Measurements from ENCODE around the gene DSCAML1. TPM values are rescaled to one million over a fixed set of nuclear protein-coding genes. Genes with fewer than 3 reads are reported as not detected.

The DSCAML1 gene
- total and polyA plus RNA-seq, 2 donors: 0.32 to 0.47 TPM

- no peak for DNase-seq (ENCODE audit: low read depth in 6 of 9, low spot score in 9 of 9)
- WGBS: 86% methylated on average over 4 of the region's 4 CpGs
- Histone ChIP-seq H3K9me3 (ENCODE audit: control insufficient read depth in 2 of 2, insufficient read depth in 1 of 2, low read length in 1 of 2) (no peaks in the 10 kb centered on the region), H3K27ac (ENCODE audit: low read depth in 1 of 2, low read length in 1 of 2) (no peak overlapping the region), H3K4me1 (ENCODE audit: control insufficient read depth in 2 of 2, insufficient read depth in 2 of 2, low read length in 2 of 2) (no peaks in the 10 kb centered on the region), H3K4me3 (ENCODE audit: low read length in 2 of 2) (no peak overlapping the region), H3K36me3 (ENCODE audit: control insufficient read depth in 2 of 2, insufficient read depth in 2 of 2, low read length in 1 of 2) (no peaks in the 10 kb centered on the region), H3K27me3 (ENCODE audit: control insufficient read depth in 2 of 2, insufficient read depth in 1 of 2, low read length in 1 of 2) (peaks cover 0 to 2% of the 10 kb centered on the region in 2 donors)
Observed at GRCh38 chr11:117754030-117754429, 43.0 kb downstream of the DSCAML1 start.

GRCh38 chr11:117752721-117753237 is 44.2 kb downstream of the DSCAML1 start:
- 95% methylated on average over 9 of the region's 9 CpGs for WGBS
- Histone ChIP-seq H3K9me3 (ENCODE audit: control insufficient read depth in 2 of 2, insufficient read depth in 1 of 2, low read length in 1 of 2) (no peaks in the 10 kb centered on the region), H3K36me3 (ENCODE audit: control insufficient read depth in 2 of 2, insufficient read depth in 2 of 2, low read length in 1 of 2) (no peaks in the 10 kb centered on the region), H3K4me1 (ENCODE audit: control insufficient read depth in 2 of 2, insufficient read depth in 2 of 2, low read length in 2 of 2) (no peaks in the 10 kb centered on the region), H3K4me3 (ENCODE audit: low read length in 2 of 2) (no peak overlapping the region), H3K27me3 (ENCODE audit: control insufficient read depth in 2 of 2, insufficient read depth in 1 of 2, low read length in 1 of 2) (peaks cover 0 to 2% of the 10 kb centered on the region in 2 donors), H3K27ac (ENCODE audit: low read depth in 1 of 2, low read length in 1 of 2) (no peak overlapping the region)
- DNase-seq (ENCODE audit: low read depth in 6 of 9, low spot score in 9 of 9): no peak

- Histone ChIP-seq H3K4me1 (ENCODE audit: control insufficient read depth in 2 of 2, insufficient read depth in 2 of 2, low read length in 2 of 2) (no peaks in the 10 kb centered on the region), H3K36me3 (ENCODE audit: control insufficient read depth in 2 of 2, insufficient read depth in 2 of 2, low read length in 1 of 2) (no peaks in the 10 kb centered on the region), H3K9me3 (ENCODE audit: control insufficient read depth in 2 of 2, insufficient read depth in 1 of 2, low read length in 1 of 2) (no peaks in the 10 kb centered on the region), H3K4me3 (ENCODE audit: low read length in 2 of 2) (no peak overlapping the region), H3K27me3 (ENCODE audit: control insufficient read depth in 2 of 2, insufficient read depth in 1 of 2, low read length in 1 of 2) (peaks cover 0 to 2% of the 10 kb centered on the region in 2 donors), H3K27ac (ENCODE audit: low read depth in 1 of 2, low read length in 1 of 2) (no peak overlapping the region)
- no peak for DNase-seq (ENCODE audit: low read depth in 6 of 9, low spot score in 9 of 9)
- WGBS: 95% methylated on average over 2 of the region's 2 CpGs
Observed at GRCh38 chr11:117752071-117752470, 44.9 kb downstream of the DSCAML1 start.

- Histone ChIP-seq H3K27me3 (ENCODE audit: control insufficient read depth in 2 of 2, insufficient read depth in 1 of 2, low read length in 1 of 2) (no peaks in the 10 kb centered on the region), H3K27ac (ENCODE audit: low read depth in 1 of 2, low read length in 1 of 2) (no peak overlapping the region), H3K9me3 (ENCODE audit: control insufficient read depth in 2 of 2, insufficient read depth in 1 of 2, low read length in 1 of 2) (no peaks in the 10 kb centered on the region), H3K4me3 (ENCODE audit: low read length in 2 of 2) (no peak overlapping the region), H3K4me1 (ENCODE audit: control insufficient read depth in 2 of 2, insufficient read depth in 2 of 2, low read length in 2 of 2) (no peaks in the 10 kb centered on the region), H3K36me3 (ENCODE audit: control insufficient read depth in 2 of 2, insufficient read depth in 2 of 2, low read length in 1 of 2) (no peaks in the 10 kb centered on the region)
- 96% methylated on average over 14 of the region's 14 CpGs for WGBS
- no peak for DNase-seq (ENCODE audit: low read depth in 6 of 9, low spot score in 9 of 9)
Observed at GRCh38 chr11:117750916-117751662, 45.9 kb downstream of the DSCAML1 start.

- no peak for DNase-seq (ENCODE audit: low read depth in 6 of 9, low spot score in 9 of 9)
Observed at GRCh38 chr11:117750357-117750756, 46.7 kb downstream of the DSCAML1 start.

GRCh38 chr11:117749541-117749910 is 47.5 kb downstream of the DSCAML1 start:
- Histone ChIP-seq H3K36me3 (ENCODE audit: control insufficient read depth in 2 of 2, insufficient read depth in 2 of 2, low read length in 1 of 2) (no peaks in the 10 kb centered on the region), H3K9me3 (ENCODE audit: control insufficient read depth in 2 of 2, insufficient read depth in 1 of 2, low read length in 1 of 2) (no peaks in the 10 kb centered on the region), H3K4me1 (ENCODE audit: control insufficient read depth in 2 of 2, insufficient read depth in 2 of 2, low read length in 2 of 2) (no peaks in the 10 kb centered on the region), H3K27ac (ENCODE audit: low read depth in 1 of 2, low read length in 1 of 2) (no peak overlapping the region), H3K4me3 (ENCODE audit: low read length in 2 of 2) (no peak overlapping the region), H3K27me3 (ENCODE audit: control insufficient read depth in 2 of 2, insufficient read depth in 1 of 2, low read length in 1 of 2) (no peaks in the 10 kb centered on the region)
- no peak for DNase-seq (ENCODE audit: low read depth in 6 of 9, low spot score in 9 of 9)
- WGBS: 98% methylated on average over 8 of the region's 8 CpGs

More at GRCh38 chr11:117750357-117750756, 46.7 kb downstream of the DSCAML1 start:
- Histone ChIP-seq H3K4me1 (ENCODE audit: control insufficient read depth in 2 of 2, insufficient read depth in 2 of 2, low read length in 2 of 2) (no peaks in the 10 kb centered on the region), H3K36me3 (ENCODE audit: control insufficient read depth in 2 of 2, insufficient read depth in 2 of 2, low read length in 1 of 2) (no peaks in the 10 kb centered on the region), H3K27ac (ENCODE audit: low read depth in 1 of 2, low read length in 1 of 2) (no peak overlapping the region), H3K4me3 (ENCODE audit: low read length in 2 of 2) (no peak overlapping the region), H3K27me3 (ENCODE audit: control insufficient read depth in 2 of 2, insufficient read depth in 1 of 2, low read length in 1 of 2) (no peaks in the 10 kb centered on the region), H3K9me3 (ENCODE audit: control insufficient read depth in 2 of 2, insufficient read depth in 1 of 2, low read length in 1 of 2) (no peaks in the 10 kb centered on the region)
- WGBS: 96% methylated on average over 5 of the region's 5 CpGs

- no peaks in the 10 kb centered on the region for H3K4me1 ChIP-seq (ENCODE audit: control insufficient read depth in 2 of 2, insufficient read depth in 2 of 2, low read length in 2 of 2)
- no peaks in the 10 kb centered on the region for H3K36me3 ChIP-seq (ENCODE audit: control insufficient read depth in 2 of 2, insufficient read depth in 2 of 2, low read length in 1 of 2)
- no peak overlapping the region for H3K4me3 ChIP-seq (ENCODE audit: low read length in 2 of 2)
- 92% methylated on average over 14 of the region's 14 CpGs for WGBS
- no peak overlapping the region for H3K27ac ChIP-seq (ENCODE audit: low read depth in 1 of 2, low read length in 1 of 2)
- H3K27me3 ChIP-seq (ENCODE audit: control insufficient read depth in 2 of 2, insufficient read depth in 1 of 2, low read length in 1 of 2): no peaks in the 10 kb centered on the region
- H3K9me3 ChIP-seq (ENCODE audit: control insufficient read depth in 2 of 2, insufficient read depth in 1 of 2, low read length in 1 of 2): no peaks in the 10 kb centered on the region
- no peak for DNase-seq (ENCODE audit: low read depth in 6 of 9, low spot score in 9 of 9)
Observed at GRCh38 chr11:117748771-117749540, 48.1 kb downstream of the DSCAML1 start.

- no peaks in the 10 kb centered on the region for H3K36me3 ChIP-seq (ENCODE audit: control insufficient read depth in 2 of 2, insufficient read depth in 2 of 2, low read length in 1 of 2)
- H3K4me1 ChIP-seq (ENCODE audit: control insufficient read depth in 2 of 2, insufficient read depth in 2 of 2, low read length in 2 of 2): no peaks in the 10 kb centered on the region
- DNase-seq (ENCODE audit: low read depth in 6 of 9, low spot score in 9 of 9): no peak
- WGBS: 98% methylated on average over 3 of the region's 3 CpGs
- no peaks in the 10 kb centered on the region for H3K9me3 ChIP-seq (ENCODE audit: control insufficient read depth in 2 of 2, insufficient read depth in 1 of 2, low read length in 1 of 2)
- H3K4me3 ChIP-seq (ENCODE audit: low read length in 2 of 2): no peak overlapping the region
- no peak overlapping the region for H3K27ac ChIP-seq (ENCODE audit: low read depth in 1 of 2, low read length in 1 of 2)
- H3K27me3 ChIP-seq (ENCODE audit: control insufficient read depth in 2 of 2, insufficient read depth in 1 of 2, low read length in 1 of 2): no peaks in the 10 kb centered on the region
Observed at GRCh38 chr11:117747892-117748291, 49.1 kb downstream of the DSCAML1 start.

- DNase-seq (ENCODE audit: low read depth in 6 of 9, low spot score in 9 of 9): no peak
- H3K4me3 ChIP-seq (ENCODE audit: low read length in 2 of 2): no peak overlapping the region
- WGBS: 87% methylated on average over 7 of the region's 7 CpGs
- no peaks in the 10 kb centered on the region for H3K4me1 ChIP-seq (ENCODE audit: control insufficient read depth in 2 of 2, insufficient read depth in 2 of 2, low read length in 2 of 2)
- no peak overlapping the region for H3K27ac ChIP-seq (ENCODE audit: low read depth in 1 of 2, low read length in 1 of 2)
- no peaks in the 10 kb centered on the region for H3K36me3 ChIP-seq (ENCODE audit: control insufficient read depth in 2 of 2, insufficient read depth in 2 of 2, low read length in 1 of 2)
- H3K9me3 ChIP-seq (ENCODE audit: control insufficient read depth in 2 of 2, insufficient read depth in 1 of 2, low read length in 1 of 2): no peaks in the 10 kb centered on the region
- H3K27me3 ChIP-seq (ENCODE audit: control insufficient read depth in 2 of 2, insufficient read depth in 1 of 2, low read length in 1 of 2): no peaks in the 10 kb centered on the region
Observed at GRCh38 chr11:117745346-117745745, 51.7 kb downstream of the DSCAML1 start.

Data from thymus (tissue), 11 donors.